Keratinocyte (primary cell): ENCODE measurements around the gene TBC1D16.

ENCODE experiments used
- CTCF ChIP-seq, 3 experiments: IDR thresholded peaks in 1 of 3; conservative IDR thresholded peaks in 1 of 3; optimal IDR thresholded peaks in 1 of 3; 2 replicates in 2 of 3; 3 replicates in 1 of 3; pipeline versions ENCODE3 to v1.5.1; 2011; ENCODE audit warnings: low read length in 3 of 3, mild to moderate bottlenecking in 3 of 3, moderate library complexity in 2 of 3, control low read depth in 1 of 3, inconsistent platforms in 1 of 3; ENCODE audit not compliant: insufficient read depth in 2 of 3; ENCODE audit errors: extremely low read depth in 1 of 3
- EZH2 ChIP-seq: IDR thresholded peaks from one replicate; pipeline ENCODE4 v1.6.1; 2012; ENCODE audit warnings: inconsistent platforms, mild to moderate bottlenecking, low read length, moderate library complexity

GRCh38 chr17:79984045-79984840 lies 51.4 kb downstream of the TBC1D16 start:
- TF ChIP-seq CTCF (optimal IDR thresholded peaks at IDR 0.05 in 1 of 3, IDR thresholded peaks at IDR 0.05 in 1 of 3, conservative IDR thresholded peaks at IDR 0.05 in 1 of 3; ENCODE audit: extremely low read depth in 1 of 3, insufficient read depth in 2 of 3, low read length in 3 of 3) (no peak), EZH2 (no peak)
